ENCODE measurements around the gene CCT3. TPM values are rescaled to one million over a fixed set of nuclear protein-coding genes. Genes with fewer than 3 reads are reported as not detected.

CCT3 gene
- total and polyA plus RNA-seq, 10 of the 15 experiments (the other 5 are each of a cell fraction or from before 2014, with no cell fraction given): 319 to 585 (median 427) TPM

- ATAC-seq: no peak
- no peak for FAIRE-seq
- no peak for DNase-seq (ENCODE audit: low read depth, low spot score)
- Histone ChIP-seq H3K4me2 (ENCODE audit: control insufficient read depth, insufficient read depth) (no peak overlapping the region), H3K79me2 (ENCODE audit: control insufficient read depth, insufficient read depth, low read length) (peaks cover 34% of the 10 kb centered on the region), H3K9ac (ENCODE audit: control insufficient read depth, insufficient read depth, low read length) (no peak overlapping the region), H3K36me3 (ENCODE audit: control insufficient read depth in 2 of 2, insufficient read depth in 2 of 2, low read length in 1 of 2) (peaks cover 25 to 54% of the 10 kb centered on the region in 2 experiments), H3K4me3 (no peak overlapping the region), H4K20me1 (ENCODE audit: control insufficient read depth, insufficient read depth) (no peaks in the 10 kb centered on the region), H3K4me1 (ENCODE audit: control insufficient read depth, insufficient read depth, low read length) (peaks cover 8% of the 10 kb centered on the region; the same call in 1 of the 2 replicates), H3K9me3 (replicated peaks; ENCODE audit: control insufficient read depth, insufficient read depth, low read length) (no peaks in the 10 kb centered on the region), H3K27ac (ENCODE audit: control insufficient read depth, insufficient read depth) (no peak overlapping the region), H2AFZ (ENCODE audit: control insufficient read depth, low read depth, low read length) (no peak overlapping the region), H3K27me3 (replicated peaks in 1 of 2; ENCODE audit: control insufficient read depth in 2 of 2, insufficient read depth in 2 of 2, low read length in 1 of 2) (no peaks in the 10 kb centered on the region)
- ChIA-PET CTCF (no interaction called here), POLR2A (interaction anchor here (0.5 to 0.9 kb wide), 3 partner anchors 11 to 113 kb away, joined by 3 to 4 read pairs (median 4); no protein-coding TSS in a partner anchor), RAD21 (ENCODE audit: unreplicated experiment) (no interaction called here), SMC1A (ENCODE audit: uncharacterized antibody, unreplicated experiment) (no interaction called here)
- in situ Hi-C loops (cut with MboI): no loop called here
- 81% methylated on average over 6 of the region's 6 CpGs for WGBS (ENCODE audit: insufficient coverage, insufficient replicate concordance, low lambda C conversion rate, missing lambda C conversion rate)
- TF ChIP-seq, protein P1, sequence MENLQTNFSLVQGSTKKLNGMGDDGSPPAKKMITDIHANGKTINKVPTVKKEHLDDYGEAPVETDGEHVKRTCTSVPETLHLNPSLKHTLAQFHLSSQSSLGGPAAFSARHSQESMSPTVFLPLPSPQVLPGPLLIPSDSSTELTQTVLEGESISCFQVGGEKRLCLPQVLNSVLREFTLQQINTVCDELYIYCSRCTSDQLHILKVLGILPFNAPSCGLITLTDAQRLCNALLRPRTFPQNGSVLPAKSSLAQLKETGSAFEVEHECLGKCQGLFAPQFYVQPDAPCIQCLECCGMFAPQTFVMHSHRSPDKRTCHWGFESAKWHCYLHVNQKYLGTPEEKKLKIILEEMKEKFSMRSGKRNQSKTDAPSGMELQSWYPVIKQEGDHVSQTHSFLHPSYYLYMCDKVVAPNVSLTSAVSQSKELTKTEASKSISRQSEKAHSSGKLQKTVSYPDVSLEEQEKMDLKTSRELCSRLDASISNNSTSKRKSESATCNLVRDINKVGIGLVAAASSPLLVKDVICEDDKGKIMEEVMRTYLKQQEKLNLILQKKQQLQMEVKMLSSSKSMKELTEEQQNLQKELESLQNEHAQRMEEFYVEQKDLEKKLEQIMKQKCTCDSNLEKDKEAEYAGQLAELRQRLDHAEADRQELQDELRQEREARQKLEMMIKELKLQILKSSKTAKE (IDR thresholded peaks at IDR 0.05; ENCODE audit: low read depth, poor library complexity, severe bottlenecking): no peak
- TF ChIP-seq EGR1 (IDR thresholded peaks at IDR 0.05; ENCODE audit: borderline replicate concordance in 1 of 2, low read depth in 2 of 2, low read length in 2 of 2): no peak
- no peak for TF ChIP-seq RAD51 (IDR thresholded peaks at IDR 0.05)
- TF ChIP-seq CREB1 (IDR thresholded peaks at IDR 0.05; ENCODE audit: low read depth): no peak
- intact Hi-C loops (cut with micrococcal nuclease; ENCODE audit: unreplicated experiment): no loop called here
- BruUV-seq (replicated peaks): no TSS peak
These were observed 61.1 kb downstream of the CCT3 start for GRCh38 chr1:156276966-156277381.

GRCh38 chr1:156276532-156276931 is 61.6 kb downstream of the CCT3 start:
- Histone ChIP-seq H3K79me2 (ENCODE audit: control insufficient read depth, insufficient read depth, low read length) (peaks cover 30% of the 10 kb centered on the region), H3K36me3 (ENCODE audit: control insufficient read depth in 2 of 2, insufficient read depth in 2 of 2, low read length in 1 of 2) (peaks cover 25 to 58% of the 10 kb centered on the region in 2 experiments), H3K4me1 (ENCODE audit: control insufficient read depth, insufficient read depth, low read length) (peaks cover 8% of the 10 kb centered on the region; the same call in 1 of the 2 replicates), H3K9me3 (replicated peaks; ENCODE audit: control insufficient read depth, insufficient read depth, low read length) (no peaks in the 10 kb centered on the region), H4K20me1 (ENCODE audit: control insufficient read depth, insufficient read depth) (no peaks in the 10 kb centered on the region), H3K27me3 (replicated peaks in 1 of 2; ENCODE audit: control insufficient read depth in 2 of 2, insufficient read depth in 2 of 2, low read length in 1 of 2) (no peaks in the 10 kb centered on the region), H2AFZ (ENCODE audit: control insufficient read depth, low read depth, low read length) (no peak overlapping the region), H3K4me3 (no peak overlapping the region), H3K9ac (ENCODE audit: control insufficient read depth, insufficient read depth, low read length) (no peak overlapping the region), H3K27ac (ENCODE audit: control insufficient read depth, insufficient read depth) (no peak overlapping the region), H3K4me2 (ENCODE audit: control insufficient read depth, insufficient read depth) (no peak overlapping the region)
- ATAC-seq: no peak
- ChIA-PET RAD21 (ENCODE audit: unreplicated experiment) (no interaction called here), SMC1A (ENCODE audit: uncharacterized antibody, unreplicated experiment) (no interaction called here), POLR2A (interaction anchor here (0.5 to 0.9 kb wide), 3 partner anchors 12 to 112 kb away, joined by 3 to 4 read pairs (median 4); no protein-coding TSS in a partner anchor), CTCF (no interaction called here)
- DNase-seq (ENCODE audit: low read depth, low spot score): no peak
- BruUV-seq (replicated peaks): no TSS peak
- intact Hi-C loops (cut with micrococcal nuclease; ENCODE audit: unreplicated experiment) (no loop called here), in situ Hi-C loops (cut with MboI) (no loop called here)
- no peak for FAIRE-seq
- TF ChIP-seq, protein P2, sequence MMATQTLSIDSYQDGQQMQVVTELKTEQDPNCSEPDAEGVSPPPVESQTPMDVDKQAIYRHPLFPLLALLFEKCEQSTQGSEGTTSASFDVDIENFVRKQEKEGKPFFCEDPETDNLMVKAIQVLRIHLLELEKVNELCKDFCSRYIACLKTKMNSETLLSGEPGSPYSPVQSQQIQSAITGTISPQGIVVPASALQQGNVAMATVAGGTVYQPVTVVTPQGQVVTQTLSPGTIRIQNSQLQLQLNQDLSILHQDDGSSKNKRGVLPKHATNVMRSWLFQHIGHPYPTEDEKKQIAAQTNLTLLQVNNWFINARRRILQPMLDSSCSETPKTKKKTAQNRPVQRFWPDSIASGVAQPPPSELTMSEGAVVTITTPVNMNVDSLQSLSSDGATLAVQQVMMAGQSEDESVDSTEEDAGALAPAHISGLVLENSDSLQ (IDR thresholded peaks at IDR 0.05): no peak
- TF ChIP-seq ELK1 (IDR thresholded peaks at IDR 0.05; ENCODE audit: low read depth, low read length): no peak
- TF ChIP-seq RAD51 (IDR thresholded peaks at IDR 0.05): no peak

Data from GM12878 (cell line).